HFFc6 (cell line): ENCODE measurements around the gene RAB3D. TPM values are rescaled to one million over a fixed set of nuclear protein-coding genes. Genes with fewer than 3 reads are reported as not detected.

Source experiments
- DNase-seq: peaks from one replicate; pipeline ENCODE4 v3.0.0-alpha.2; 2018
- H3K27ac Mint-ChIP-seq: 2 replicates; pipeline ENCODE4 v1.8.0; 2020; ENCODE audit warnings: mild to moderate bottlenecking, mixed read lengths
- H3K27me3 Mint-ChIP-seq: 2 replicates; pipeline ENCODE4 v1.8.0; 2021; ENCODE audit warnings: mild to moderate bottlenecking, moderate library complexity, mixed read lengths; ENCODE audit not compliant: insufficient read depth
- H3K36me3 Mint-ChIP-seq: 2 replicates; pipeline ENCODE4 v1.8.0; 2021; ENCODE audit warnings: low read depth, mixed read lengths
- H3K4me1 Mint-ChIP-seq: 2 replicates; pipeline ENCODE4 v1.8.0; 2020; ENCODE audit warnings: low read depth, mixed read lengths
- H3K4me3 Mint-ChIP-seq: 2 replicates; pipeline ENCODE4 v1.8.0; 2020; ENCODE audit warnings: mild to moderate bottlenecking, moderate library complexity, mixed read lengths
- H3K9me3 Mint-ChIP-seq: 2 replicates; pipeline ENCODE4 v1.8.0; 2020; ENCODE audit warnings: mild to moderate bottlenecking, mixed read lengths
- total RNA-seq, 6 experiments: library from RNA; stranded (reverse); fragmentation: NEBNext Ultra II Directional; extraction: Animal tissue kit (Norgen Biotek cat#: 25700); gene quantifications; 2 replicates in 1 of 6; 3 replicates in 5 of 6; pipeline ENCODE4 v1.2.3, GENCODE V29; 2021
- TF ChIP-seq, protein P1 (sequence below): fragments of 200-600 bp; sonication (generic); IDR thresholded peaks from 2 replicates; pipeline ENCODE4 v1.5.0; 2021; ENCODE audit warnings: antibody characterized with exemption, mild to moderate bottlenecking

RAB3D gene
- total RNA-seq, 6 experiments from 2014 or later, result 6.7 to 11.1 (median 8.7) TPM

DNA sequence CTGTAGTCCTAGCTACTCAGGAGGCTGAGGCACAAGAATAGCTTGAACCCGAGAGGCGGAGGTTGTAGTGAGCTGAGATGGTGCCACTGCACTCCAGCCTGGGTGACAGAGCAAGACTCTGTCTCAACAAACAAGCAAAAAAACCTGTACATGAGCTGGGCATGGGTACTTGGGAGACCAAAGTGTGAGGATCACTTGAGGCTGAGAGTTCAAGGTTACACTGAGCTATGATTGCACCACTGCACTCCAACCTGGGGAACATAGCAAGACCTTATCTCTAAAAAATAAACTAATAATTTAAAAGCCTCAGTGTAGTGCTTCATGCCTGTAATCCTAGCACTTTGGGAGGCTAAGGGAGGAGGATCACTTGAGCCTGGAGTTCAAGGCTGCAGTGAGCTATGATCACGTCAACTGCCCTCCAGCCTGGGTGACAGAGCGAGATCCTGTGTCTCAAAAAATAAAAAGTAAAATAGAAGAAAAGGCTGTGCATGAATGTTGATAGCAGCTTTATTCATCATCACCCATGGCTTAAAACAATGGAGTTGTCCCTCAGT, 64.8 kb downstream of the RAB3D start:
- no peak for DNase-seq
- Mint-ChIP-seq H3K27me3 (peaks cover 11% of the 10 kb centered on the region), H3K9me3 (no peaks in the 10 kb centered on the region), H3K4me3 (no peak overlapping the region), H3K36me3 (no peaks in the 10 kb centered on the region), H3K4me1 (peaks cover under 1% of the 10 kb centered on the region), H3K27ac (no peak overlapping the region)
- TF ChIP-seq, protein P1, sequence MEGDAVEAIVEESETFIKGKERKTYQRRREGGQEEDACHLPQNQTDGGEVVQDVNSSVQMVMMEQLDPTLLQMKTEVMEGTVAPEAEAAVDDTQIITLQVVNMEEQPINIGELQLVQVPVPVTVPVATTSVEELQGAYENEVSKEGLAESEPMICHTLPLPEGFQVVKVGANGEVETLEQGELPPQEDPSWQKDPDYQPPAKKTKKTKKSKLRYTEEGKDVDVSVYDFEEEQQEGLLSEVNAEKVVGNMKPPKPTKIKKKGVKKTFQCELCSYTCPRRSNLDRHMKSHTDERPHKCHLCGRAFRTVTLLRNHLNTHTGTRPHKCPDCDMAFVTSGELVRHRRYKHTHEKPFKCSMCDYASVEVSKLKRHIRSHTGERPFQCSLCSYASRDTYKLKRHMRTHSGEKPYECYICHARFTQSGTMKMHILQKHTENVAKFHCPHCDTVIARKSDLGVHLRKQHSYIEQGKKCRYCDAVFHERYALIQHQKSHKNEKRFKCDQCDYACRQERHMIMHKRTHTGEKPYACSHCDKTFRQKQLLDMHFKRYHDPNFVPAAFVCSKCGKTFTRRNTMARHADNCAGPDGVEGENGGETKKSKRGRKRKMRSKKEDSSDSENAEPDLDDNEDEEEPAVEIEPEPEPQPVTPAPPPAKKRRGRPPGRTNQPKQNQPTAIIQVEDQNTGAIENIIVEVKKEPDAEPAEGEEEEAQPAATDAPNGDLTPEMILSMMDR, result no peak

GRCh38 chr19:11273989-11274388, 65.5 kb downstream of the RAB3D start:
- DNase-seq, result no peak
- Mint-ChIP-seq H3K4me1 (peaks cover 7% of the 10 kb centered on the region), H3K27me3 (peaks cover 11% of the 10 kb centered on the region), H3K9me3 (no peaks in the 10 kb centered on the region), H3K4me3 (no peak overlapping the region), H3K36me3 (no peaks in the 10 kb centered on the region), H3K27ac (no peak overlapping the region)
- TF ChIP-seq, protein P1, result no peak

DNA sequence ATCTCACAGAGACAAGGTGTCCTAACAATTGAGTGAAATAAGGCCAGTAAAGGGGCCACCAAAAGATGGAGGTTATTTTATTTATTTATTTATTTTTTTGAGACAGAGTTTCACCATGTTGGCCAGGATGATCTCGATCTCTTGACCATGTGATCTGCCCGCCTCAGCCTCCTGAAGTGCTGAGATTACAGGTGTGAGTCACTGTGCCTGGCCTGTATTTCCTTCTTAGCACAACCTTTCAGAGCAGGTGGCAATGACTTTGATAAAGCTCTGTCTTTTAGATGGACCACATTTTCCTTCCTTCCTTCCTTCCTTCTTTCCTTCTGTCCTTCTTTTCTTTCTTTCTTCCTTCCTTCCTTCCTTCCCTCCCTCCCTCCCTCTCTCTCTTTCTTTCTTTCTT, 66.2 kb downstream of the RAB3D start:
- Mint-ChIP-seq H3K4me1 (peaks cover 13% of the 10 kb centered on the region), H3K36me3 (no peaks in the 10 kb centered on the region; the same call in 1 of the 2 replicates), H3K9me3 (no peaks in the 10 kb centered on the region), H3K4me3 (no peak overlapping the region), H3K27ac (no peak overlapping the region), H3K27me3 (peaks cover 10% of the 10 kb centered on the region)
- DNase-seq, result no peak
- TF ChIP-seq, protein P1, result no peak

Other genes with a start within 250 kb of the RAB3D start
- gene SPC24, start 183.9 kb downstream of the RAB3D start, total RNA-seq, result 10 to 100 TPM; 21.0 to 54.6 (median 50.3) TPM
- 100 to 1,000 TPM; 132 to 167 (median 156) TPM for gene KANK2, start 142.1 kb downstream of the RAB3D start, total RNA-seq
- gene ANGPTL8, start 100.0 kb downstream of the RAB3D start, total RNA-seq, result not detected
- 10 to 100 TPM; 20.7 to 32.2 (median 22.9) TPM for gene DOCK6, start 77.1 kb downstream of the RAB3D start, total RNA-seq
- gene TSPAN16, start 43.5 kb downstream of the RAB3D start, total RNA-seq, result not detected
- gene TMEM205, start 6.6 kb upstream of the RAB3D start, total RNA-seq, result 10 to 100 TPM; 36.9 to 51.8 (median 46.5) TPM
- 10 to 100 TPM in 4 of 6 experiments, 1 to 10 TPM in 2; 7.7 to 11.8 (median 10.4) TPM for gene CCDC159, start 6.9 kb upstream of the RAB3D start, total RNA-seq
- 10 to 100 TPM; 52.4 to 82.2 (median 59.7) TPM for gene PLPPR2, start 15.8 kb upstream of the RAB3D start, total RNA-seq
- 1 to 10 TPM; 1.2 to 2.2 (median 1.6) TPM for gene SWSAP1, start 35.0 kb upstream of the RAB3D start, total RNA-seq
- gene EPOR, start 44.7 kb upstream of the RAB3D start, total RNA-seq, result 1 to 10 TPM; 6.1 to 8.3 (median 7.1) TPM
- gene RGL3, start 79.7 kb upstream of the RAB3D start, total RNA-seq, result 10 to 100 TPM in 1 of 6 experiments, 1 to 10 TPM in 5; 7.3 to 11.7 (median 8.9) TPM
- gene ODAD3, start 95.5 kb upstream of the RAB3D start, total RNA-seq, result 1 to 10 TPM in 1 of 6 experiments, under 1 TPM in 4, not detected in 1; 0.16 to 1.1 (median 0.60) TPM
- gene PRKCSH, start 96.0 kb upstream of the RAB3D start, total RNA-seq, result 100 to 1,000 TPM; 367 to 460 (median 388) TPM
- not detected for gene ELAVL3, start 141.4 kb upstream of the RAB3D start, total RNA-seq
- gene ZNF653, start 166.2 kb upstream of the RAB3D start, total RNA-seq, result 1 to 10 TPM; 4.7 to 6.3 (median 5.3) TPM
- gene ECSIT, start 189.5 kb upstream of the RAB3D start, total RNA-seq, result 10 to 100 TPM; 17.5 to 24.9 (median 19.9) TPM
- 1 to 10 TPM; 6.5 to 9.3 (median 8.0) TPM for gene CNN1, start 199.2 kb upstream of the RAB3D start, total RNA-seq
- gene ELOF1, start 219.6 kb upstream of the RAB3D start, total RNA-seq, result 10 to 100 TPM; 72.3 to 85.5 (median 78.7) TPM
- 1 to 10 TPM; 1.5 to 2.8 (median 2.3) TPM for gene ACP5, start 238.0 kb upstream of the RAB3D start, total RNA-seq